ENCODE measurements around the gene C8B.

The C8B gene

GRCh38 chr1:56978819-56979218 is 13.0 kb upstream of the C8B start:
- Histone ChIP-seq H3K4me1 (ENCODE audit: control insufficient read depth, insufficient read depth, low read depth, low read length) (no peaks in the 10 kb centered on the region), H3K4ac (ENCODE audit: low read depth in 1 of 2, low read length in 2 of 2) (no peak overlapping the region), H2BK120ac (ENCODE audit: low read depth, low read length) (no peak overlapping the region), H3K23ac (ENCODE audit: low read length in 2 of 2) (no peak overlapping the region), H3K36me3 (ENCODE audit: control insufficient read depth in 1 of 2, insufficient read depth in 2 of 2, low read depth in 1 of 2, low read length in 2 of 2) (no peaks in the 10 kb centered on the region), H3K4me2 (ENCODE audit: low read length, poor library complexity, severe bottlenecking) (no peak overlapping the region), H3K79me1 (replicated peaks; ENCODE audit: low read length, poor library complexity, severe bottlenecking) (no peaks in the 10 kb centered on the region), H3K27ac (ENCODE audit: low read length, poor library complexity, severe bottlenecking) (no peak overlapping the region), H3K18ac (ENCODE audit: low read depth in 1 of 2, low read length in 2 of 2) (no peak overlapping the region), H2BK5ac (ENCODE audit: low read depth, low read length, poor library complexity, severe bottlenecking) (no peak overlapping the region), H4K8ac (ENCODE audit: low read length) (no peak overlapping the region), H3K14ac (ENCODE audit: low read length in 2 of 2) (no peak overlapping the region), H3K4me3 (ENCODE audit: insufficient read depth in 1 of 2, low read depth in 1 of 2, low read length in 2 of 2) (no peak overlapping the region), H3K27me3 (ENCODE audit: control insufficient read depth in 1 of 2, insufficient read depth in 1 of 2, low read length in 2 of 2) (peaks cover 0 to 3% of the 10 kb centered on the region in 2 experiments), H2AFZ (ENCODE audit: low read depth, low read length) (no peak overlapping the region), H3K9ac (ENCODE audit: low read length) (no peak overlapping the region), H3K9me3 (ENCODE audit: control insufficient read depth, low read length) (no peaks in the 10 kb centered on the region), H4K91ac (ENCODE audit: low read length) (no peak overlapping the region), H2BK12ac (ENCODE audit: low read length in 2 of 2) (no peak overlapping the region), H2AK5ac (ENCODE audit: low read length, severe bottlenecking) (no peak overlapping the region), H2BK15ac (ENCODE audit: low read depth, poor library complexity, severe bottlenecking) (no peak overlapping the region)
- DNase-seq: no peak
- WGBS: 57% methylated on average over 1 of the region's 5 CpGs

- no peak overlapping the region for H4K91ac ChIP-seq (ENCODE audit: low read length)
- no peak overlapping the region for H3K9ac ChIP-seq (ENCODE audit: low read length)
- H2BK15ac ChIP-seq (ENCODE audit: low read depth, poor library complexity, severe bottlenecking): no peak overlapping the region
- no peak for DNase-seq
- H3K4me2 ChIP-seq (ENCODE audit: low read length, poor library complexity, severe bottlenecking): no peak overlapping the region
- no peaks in the 10 kb centered on the region for H3K36me3 ChIP-seq (ENCODE audit: control insufficient read depth in 1 of 2, insufficient read depth in 2 of 2, low read depth in 1 of 2, low read length in 2 of 2)
- H3K4me1 ChIP-seq (ENCODE audit: control insufficient read depth, insufficient read depth, low read depth, low read length): no peaks in the 10 kb centered on the region
- H4K8ac ChIP-seq (ENCODE audit: low read length): no peak overlapping the region
- H3K23ac ChIP-seq (ENCODE audit: low read length in 2 of 2): no peak overlapping the region
- H3K4ac ChIP-seq (ENCODE audit: low read depth in 1 of 2, low read length in 2 of 2): no peak overlapping the region
- no peak overlapping the region for H2BK5ac ChIP-seq (ENCODE audit: low read depth, low read length, poor library complexity, severe bottlenecking)
- no peak overlapping the region for H2AK5ac ChIP-seq (ENCODE audit: low read length, severe bottlenecking)
- no peaks in the 10 kb centered on the region for H3K9me3 ChIP-seq (ENCODE audit: control insufficient read depth, low read length)
- no peak overlapping the region for H3K14ac ChIP-seq (ENCODE audit: low read length in 2 of 2)
- H2BK120ac ChIP-seq (ENCODE audit: low read depth, low read length): no peak overlapping the region
- no peak overlapping the region for H2BK12ac ChIP-seq (ENCODE audit: low read length in 2 of 2)
- WGBS: 63% methylated on average over 1 of the region's 4 CpGs
- H2AFZ ChIP-seq (ENCODE audit: low read depth, low read length): no peak overlapping the region
- H3K18ac ChIP-seq (ENCODE audit: low read depth in 1 of 2, low read length in 2 of 2): no peak overlapping the region
- no peak overlapping the region for H3K27ac ChIP-seq (ENCODE audit: low read length, poor library complexity, severe bottlenecking)
- peaks cover 0 to 3% of the 10 kb centered on the region in 2 experiments for H3K27me3 ChIP-seq (ENCODE audit: control insufficient read depth in 1 of 2, insufficient read depth in 1 of 2, low read length in 2 of 2)
- H3K4me3 ChIP-seq (ENCODE audit: insufficient read depth in 1 of 2, low read depth in 1 of 2, low read length in 2 of 2): no peak overlapping the region
- no peaks in the 10 kb centered on the region for H3K79me1 ChIP-seq (replicated peaks; ENCODE audit: low read length, poor library complexity, severe bottlenecking)
Measured at GRCh38 chr1:56977910-56978309, 12.1 kb upstream of the C8B start.

- H2AK5ac ChIP-seq (ENCODE audit: low read length, severe bottlenecking): no peak overlapping the region
- H4K8ac ChIP-seq (ENCODE audit: low read length): no peak overlapping the region
- DNase-seq: no peak
- no peak overlapping the region for H3K27ac ChIP-seq (ENCODE audit: low read length, poor library complexity, severe bottlenecking)
- no peaks in the 10 kb centered on the region for H3K36me3 ChIP-seq (ENCODE audit: control insufficient read depth in 1 of 2, insufficient read depth in 2 of 2, low read depth in 1 of 2, low read length in 2 of 2)
- peaks cover 0 to 3% of the 10 kb centered on the region in 2 experiments for H3K27me3 ChIP-seq (ENCODE audit: control insufficient read depth in 1 of 2, insufficient read depth in 1 of 2, low read length in 2 of 2)
- H3K79me1 ChIP-seq (replicated peaks; ENCODE audit: low read length, poor library complexity, severe bottlenecking): no peaks in the 10 kb centered on the region
- no peak overlapping the region for H3K14ac ChIP-seq (ENCODE audit: low read length in 2 of 2)
- no peaks in the 10 kb centered on the region for H3K4me1 ChIP-seq (ENCODE audit: control insufficient read depth, insufficient read depth, low read depth, low read length)
- H2BK120ac ChIP-seq (ENCODE audit: low read depth, low read length): no peak overlapping the region
- WGBS: 71% methylated on average over 2 of the region's 4 CpGs
- H3K4ac ChIP-seq (ENCODE audit: low read depth in 1 of 2, low read length in 2 of 2): no peak overlapping the region
- no peaks in the 10 kb centered on the region for H3K9me3 ChIP-seq (ENCODE audit: control insufficient read depth, low read length)
- H3K23ac ChIP-seq (ENCODE audit: low read length in 2 of 2): no peak overlapping the region
- no peak overlapping the region for H2BK12ac ChIP-seq (ENCODE audit: low read length in 2 of 2)
- no peak overlapping the region for H2AFZ ChIP-seq (ENCODE audit: low read depth, low read length)
- H2BK15ac ChIP-seq (ENCODE audit: low read depth, poor library complexity, severe bottlenecking): no peak overlapping the region
- no peak overlapping the region for H3K4me3 ChIP-seq (ENCODE audit: insufficient read depth in 1 of 2, low read depth in 1 of 2, low read length in 2 of 2)
- H4K91ac ChIP-seq (ENCODE audit: low read length): no peak overlapping the region
- H3K18ac ChIP-seq (ENCODE audit: low read depth in 1 of 2, low read length in 2 of 2): no peak overlapping the region
- no peak overlapping the region for H2BK5ac ChIP-seq (ENCODE audit: low read depth, low read length, poor library complexity, severe bottlenecking)
- H3K4me2 ChIP-seq (ENCODE audit: low read length, poor library complexity, severe bottlenecking): no peak overlapping the region
- H3K9ac ChIP-seq (ENCODE audit: low read length): no peak overlapping the region
Measured at GRCh38 chr1:56975446-56975845, 9.6 kb upstream of the C8B start.

DNA sequence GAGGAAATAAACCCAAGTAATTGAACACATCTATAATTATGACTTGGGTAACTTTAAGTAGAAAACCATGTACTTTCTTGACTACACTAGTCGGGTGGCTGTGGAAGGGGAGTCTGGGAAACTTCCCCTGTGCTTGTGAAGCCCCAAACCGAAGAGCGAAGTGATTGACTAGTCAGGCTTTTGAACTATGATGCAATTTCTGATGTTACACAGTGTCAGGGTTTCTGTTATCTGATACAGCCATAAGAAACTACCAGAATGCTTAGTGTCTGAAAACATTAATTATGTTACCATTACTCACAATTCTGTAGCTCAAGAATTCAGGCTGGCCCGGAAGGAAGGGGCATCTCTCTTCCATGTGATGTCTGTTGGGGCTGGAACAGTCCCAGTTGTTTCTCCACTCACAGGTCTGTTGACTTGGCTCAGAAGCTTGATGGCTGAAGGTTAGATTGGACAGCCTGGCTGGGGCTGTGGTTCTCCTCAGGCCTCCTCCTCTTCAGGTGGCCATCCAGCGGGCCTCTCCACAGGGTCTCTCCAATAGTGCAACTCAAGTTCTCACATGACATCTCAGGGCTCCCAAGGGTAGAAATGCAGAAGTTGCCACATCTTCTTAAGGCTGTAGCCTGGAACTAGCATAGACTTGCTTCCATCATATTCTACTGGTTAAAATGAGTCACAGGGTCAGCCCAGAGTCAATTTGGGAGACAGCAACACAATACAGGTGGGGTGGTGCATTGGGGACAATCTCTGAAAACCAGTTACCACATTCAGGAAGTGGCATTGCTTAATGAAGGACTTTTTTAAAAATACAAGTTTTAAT is 8.3 kb upstream of the C8B start:
- H3K18ac ChIP-seq (ENCODE audit: low read depth in 1 of 2, low read length in 2 of 2): no peak overlapping the region
- H3K36me3 ChIP-seq (ENCODE audit: control insufficient read depth in 1 of 2, insufficient read depth in 2 of 2, low read depth in 1 of 2, low read length in 2 of 2): no peaks in the 10 kb centered on the region
- H2BK5ac ChIP-seq (ENCODE audit: low read depth, low read length, poor library complexity, severe bottlenecking): no peak overlapping the region
- H3K23ac ChIP-seq (ENCODE audit: low read length in 2 of 2): no peak overlapping the region
- no peaks in the 10 kb centered on the region for H3K9me3 ChIP-seq (ENCODE audit: control insufficient read depth, low read length)
- no peak overlapping the region for H2BK15ac ChIP-seq (ENCODE audit: low read depth, poor library complexity, severe bottlenecking)
- no peaks in the 10 kb centered on the region for H3K79me1 ChIP-seq (replicated peaks; ENCODE audit: low read length, poor library complexity, severe bottlenecking)
- H3K4me1 ChIP-seq (ENCODE audit: control insufficient read depth, insufficient read depth, low read depth, low read length): no peaks in the 10 kb centered on the region
- H4K91ac ChIP-seq (ENCODE audit: low read length): no peak overlapping the region
- H3K27me3 ChIP-seq (ENCODE audit: control insufficient read depth in 1 of 2, insufficient read depth in 1 of 2, low read length in 2 of 2): no peaks in the 10 kb centered on the region
- DNase-seq: no peak
- H2BK120ac ChIP-seq (ENCODE audit: low read depth, low read length): no peak overlapping the region
- H3K4me3 ChIP-seq (ENCODE audit: insufficient read depth in 1 of 2, low read depth in 1 of 2, low read length in 2 of 2): no peak overlapping the region
- H2AK5ac ChIP-seq (ENCODE audit: low read length, severe bottlenecking): no peak overlapping the region
- 81% methylated on average over 5 of the region's 5 CpGs for WGBS
- no peak overlapping the region for H3K27ac ChIP-seq (ENCODE audit: low read length, poor library complexity, severe bottlenecking)
- H2AFZ ChIP-seq (ENCODE audit: low read depth, low read length): no peak overlapping the region
- H3K4ac ChIP-seq (ENCODE audit: low read depth in 1 of 2, low read length in 2 of 2): no peak overlapping the region
- no peak overlapping the region for H4K8ac ChIP-seq (ENCODE audit: low read length)
- no peak overlapping the region for H3K14ac ChIP-seq (ENCODE audit: low read length in 2 of 2)
- H3K9ac ChIP-seq (ENCODE audit: low read length): no peak overlapping the region
- H3K4me2 ChIP-seq (ENCODE audit: low read length, poor library complexity, severe bottlenecking): no peak overlapping the region
- H2BK12ac ChIP-seq (ENCODE audit: low read length in 2 of 2): no peak overlapping the region

All from mesenchymal stem cell (in vitro differentiated cells and primary cell).